MM.1S (cell line): Measurements from ENCODE around the gene SLIT1.

Source experiments
- DNase-seq: peaks from one replicate; pipeline ENCODE4 v3.0.0-alpha.2; 2015
- H2AFZ ChIP-seq: fragments of 300-600 bp; sonication (generic); 2 replicates; pipeline ENCODE4 v1.6.0; 2016; ENCODE audit warnings: antibody characterized with exemption, low read length
- H3F3A ChIP-seq: fragments of 300-600 bp; sonication (generic); 2 replicates; pipeline ENCODE4 v1.6.1; 2016; ENCODE audit warnings: mild to moderate bottlenecking, antibody characterized with exemption, low read length, moderate library complexity, mixed read lengths; ENCODE audit not compliant: insufficient read depth
- H3K27ac ChIP-seq: fragments of 300-600 bp; sonication (generic); 2 replicates; pipeline ENCODE4 v1.5.1; 2016; ENCODE audit warnings: mild to moderate bottlenecking, low read length
- H3K27me3 ChIP-seq: fragments of 300-600 bp; sonication (generic); replicated peaks from 2 replicates; pipeline ENCODE4 v1.6.0; 2016; ENCODE audit warnings: low read length; ENCODE audit not compliant: insufficient read depth
- H3K36me3 ChIP-seq: fragments of 300-600 bp; sonication (generic); replicated peaks from 2 replicates; pipeline ENCODE4 v1.6.1; 2016; ENCODE audit warnings: mild to moderate bottlenecking, low read length, mixed read lengths; ENCODE audit not compliant: insufficient read depth
- H3K4me1 ChIP-seq: fragments of 300-600 bp; sonication (generic); 2 replicates; pipeline ENCODE4 v1.6.1; 2016; ENCODE audit warnings: low read length, mixed read lengths
- H3K4me2 ChIP-seq: fragments of 300-600 bp; sonication (generic); 2 replicates; pipeline ENCODE4 v1.6.0; 2016; ENCODE audit warnings: low read depth, low read length
- H3K4me3 ChIP-seq: fragments of 300-600 bp; sonication (generic); 2 replicates; pipeline ENCODE4 v1.5.1; 2016; ENCODE audit warnings: low read length, mixed read lengths
- H3K79me2 ChIP-seq: fragments of 300-600 bp; sonication (generic); 2 replicates; pipeline ENCODE4 v1.6.1; 2016; ENCODE audit warnings: mixed run types, low read length, mixed read lengths
- H3K9ac ChIP-seq: fragments of 300-600 bp; sonication (generic); 2 replicates; pipeline ENCODE4 v1.6.1; 2016; ENCODE audit warnings: low read length, mixed read lengths
- H3K9me2 ChIP-seq: fragments of 300-600 bp; sonication (generic); replicated peaks from 2 replicates; pipeline ENCODE4 v1.6.1; 2016; ENCODE audit warnings: mild to moderate bottlenecking, low read length, mixed read lengths; ENCODE audit not compliant: insufficient read depth
- H3K9me3 ChIP-seq: fragments of 300-600 bp; sonication (generic); replicated peaks from 2 replicates; pipeline ENCODE4 v1.6.1; 2016; ENCODE audit warnings: mild to moderate bottlenecking, low read length, mixed read lengths; ENCODE audit not compliant: insufficient read depth
- H4K20me1 ChIP-seq: fragments of 300-600 bp; sonication (generic); 2 replicates; pipeline ENCODE4 v1.6.1; 2016; ENCODE audit warnings: mild to moderate bottlenecking, low read length, moderate library complexity, mixed read lengths; ENCODE audit not compliant: insufficient read depth
- EZH2 ChIP-seq: fragments of 300-600 bp; sonication (generic); optimal IDR thresholded peaks from 2 replicates; pipeline ENCODE3; 2017; ENCODE audit warnings: low read depth, mild to moderate bottlenecking, antibody characterized with exemption, low read length, mixed read lengths
- EZH2phosphoT487 ChIP-seq: fragments of 300-600 bp; sonication (generic); IDR thresholded peaks from 2 replicates; pipeline ENCODE4 v1.6.1; 2018; ENCODE audit warnings: antibody characterized with exemption, low read length
- TF ChIP-seq, protein P1 (sequence below): fragments of 300-600 bp; sonication (generic); IDR thresholded peaks from 2 replicates; pipeline ENCODE4 v1.5.1; 2016; ENCODE audit warnings: antibody characterized with exemption, low read length, mixed read lengths

SLIT1 gene

DNA sequence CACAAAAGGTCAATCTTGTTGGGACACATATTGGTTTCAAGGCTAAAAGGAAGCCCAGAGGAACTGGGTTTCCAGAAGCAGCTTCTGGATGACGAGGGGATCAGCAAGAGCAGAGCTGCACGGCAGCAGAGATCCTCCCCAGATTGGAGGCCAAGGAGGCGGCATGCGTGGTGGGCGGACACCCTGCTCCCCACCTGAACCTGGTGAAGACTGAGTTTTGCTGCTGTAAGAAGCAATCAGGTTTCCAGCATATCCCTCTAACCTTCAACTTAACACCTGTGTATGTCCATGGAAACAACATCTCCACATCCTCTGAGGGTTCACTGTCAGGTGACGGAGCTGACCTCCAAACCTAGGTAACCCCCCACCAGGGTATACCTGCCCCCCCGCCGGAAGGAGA, 35.1 kb downstream of the SLIT1 start:
- Histone ChIP-seq H3K36me3 (no peaks in the 10 kb centered on the region), H3K27ac (no peak overlapping the region), H3K27me3 (no peaks in the 10 kb centered on the region), H3K79me2 (no peaks in the 10 kb centered on the region), H2AFZ (no peak overlapping the region), H4K20me1 (no peaks in the 10 kb centered on the region), H3K4me1 (no peaks in the 10 kb centered on the region), H3K9me2 (no peaks in the 10 kb centered on the region), H3F3A (no peaks in the 10 kb centered on the region), H3K4me2 (no peak overlapping the region), H3K4me3 (no peak overlapping the region), H3K9me3 (no peaks in the 10 kb centered on the region), H3K9ac (no peak overlapping the region)
- DNase-seq: no peak
- TF ChIP-seq EZH2 (no peak), EZH2phosphoT487 (no peak)
- TF ChIP-seq, protein P1, sequence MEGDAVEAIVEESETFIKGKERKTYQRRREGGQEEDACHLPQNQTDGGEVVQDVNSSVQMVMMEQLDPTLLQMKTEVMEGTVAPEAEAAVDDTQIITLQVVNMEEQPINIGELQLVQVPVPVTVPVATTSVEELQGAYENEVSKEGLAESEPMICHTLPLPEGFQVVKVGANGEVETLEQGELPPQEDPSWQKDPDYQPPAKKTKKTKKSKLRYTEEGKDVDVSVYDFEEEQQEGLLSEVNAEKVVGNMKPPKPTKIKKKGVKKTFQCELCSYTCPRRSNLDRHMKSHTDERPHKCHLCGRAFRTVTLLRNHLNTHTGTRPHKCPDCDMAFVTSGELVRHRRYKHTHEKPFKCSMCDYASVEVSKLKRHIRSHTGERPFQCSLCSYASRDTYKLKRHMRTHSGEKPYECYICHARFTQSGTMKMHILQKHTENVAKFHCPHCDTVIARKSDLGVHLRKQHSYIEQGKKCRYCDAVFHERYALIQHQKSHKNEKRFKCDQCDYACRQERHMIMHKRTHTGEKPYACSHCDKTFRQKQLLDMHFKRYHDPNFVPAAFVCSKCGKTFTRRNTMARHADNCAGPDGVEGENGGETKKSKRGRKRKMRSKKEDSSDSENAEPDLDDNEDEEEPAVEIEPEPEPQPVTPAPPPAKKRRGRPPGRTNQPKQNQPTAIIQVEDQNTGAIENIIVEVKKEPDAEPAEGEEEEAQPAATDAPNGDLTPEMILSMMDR: no peak

GRCh38 chr10:97150013-97150595, 35.7 kb downstream of the SLIT1 start:
- TF ChIP-seq EZH2: no peak
- TF ChIP-seq, protein P1: no peak
- TF ChIP-seq EZH2phosphoT487: no peak
- Histone ChIP-seq H3K9me2 (no peaks in the 10 kb centered on the region), H3K9ac (no peak overlapping the region), H3K4me2 (no peak overlapping the region), H3K4me3 (no peak overlapping the region), H3K4me1 (no peaks in the 10 kb centered on the region), H2AFZ (no peak overlapping the region), H3K79me2 (no peaks in the 10 kb centered on the region), H3K36me3 (no peaks in the 10 kb centered on the region), H3K27ac (no peak overlapping the region), H4K20me1 (no peaks in the 10 kb centered on the region), H3K9me3 (no peaks in the 10 kb centered on the region), H3K27me3 (no peaks in the 10 kb centered on the region), H3F3A (no peaks in the 10 kb centered on the region)
- no peak for DNase-seq

GRCh38 chr10:97149079-97149531, 36.7 kb downstream of the SLIT1 start:
- no peak overlapping the region for H3K9ac ChIP-seq
- no peak overlapping the region for H3K4me2 ChIP-seq
- no peaks in the 10 kb centered on the region for H3K79me2 ChIP-seq
- no peak for TF ChIP-seq EZH2
- H3F3A ChIP-seq: no peaks in the 10 kb centered on the region
- H4K20me1 ChIP-seq: no peaks in the 10 kb centered on the region
- no peaks in the 10 kb centered on the region for H3K27me3 ChIP-seq
- no peaks in the 10 kb centered on the region for H3K36me3 ChIP-seq
- no peak overlapping the region for H3K4me3 ChIP-seq
- no peak overlapping the region for H3K27ac ChIP-seq
- no peaks in the 10 kb centered on the region for H3K4me1 ChIP-seq
- H3K9me3 ChIP-seq: no peaks in the 10 kb centered on the region
- H3K9me2 ChIP-seq: no peaks in the 10 kb centered on the region
- DNase-seq: no peak
- no peak overlapping the region for H2AFZ ChIP-seq

- H3K9me3 ChIP-seq: no peaks in the 10 kb centered on the region
- DNase-seq: no peak
- H3K4me3 ChIP-seq: no peak overlapping the region
- no peaks in the 10 kb centered on the region for H3F3A ChIP-seq
- no peak overlapping the region for H3K4me2 ChIP-seq
- H3K9me2 ChIP-seq: no peaks in the 10 kb centered on the region
- no peaks in the 10 kb centered on the region for H3K36me3 ChIP-seq
- H4K20me1 ChIP-seq: no peaks in the 10 kb centered on the region
- no peak overlapping the region for H3K9ac ChIP-seq
- TF ChIP-seq EZH2 (no peak), EZH2phosphoT487 (no peak)
- TF ChIP-seq, protein P1: no peak
- no peaks in the 10 kb centered on the region for H3K27me3 ChIP-seq
- no peaks in the 10 kb centered on the region for H3K4me1 ChIP-seq
- H3K27ac ChIP-seq: no peak overlapping the region
- no peaks in the 10 kb centered on the region for H3K79me2 ChIP-seq
- no peak overlapping the region for H2AFZ ChIP-seq
These were observed 41.5 kb downstream of the SLIT1 start for GRCh38 chr10:97144297-97144696.
